ENCODE data around the gene PHKG2.

PHKG2 gene

GRCh38 chr16:30721606-30722005 is 26.6 kb upstream of the PHKG2 start:
- no peak for DNase-seq (ENCODE audit: low read depth)
- TF ChIP-seq, protein P1, sequence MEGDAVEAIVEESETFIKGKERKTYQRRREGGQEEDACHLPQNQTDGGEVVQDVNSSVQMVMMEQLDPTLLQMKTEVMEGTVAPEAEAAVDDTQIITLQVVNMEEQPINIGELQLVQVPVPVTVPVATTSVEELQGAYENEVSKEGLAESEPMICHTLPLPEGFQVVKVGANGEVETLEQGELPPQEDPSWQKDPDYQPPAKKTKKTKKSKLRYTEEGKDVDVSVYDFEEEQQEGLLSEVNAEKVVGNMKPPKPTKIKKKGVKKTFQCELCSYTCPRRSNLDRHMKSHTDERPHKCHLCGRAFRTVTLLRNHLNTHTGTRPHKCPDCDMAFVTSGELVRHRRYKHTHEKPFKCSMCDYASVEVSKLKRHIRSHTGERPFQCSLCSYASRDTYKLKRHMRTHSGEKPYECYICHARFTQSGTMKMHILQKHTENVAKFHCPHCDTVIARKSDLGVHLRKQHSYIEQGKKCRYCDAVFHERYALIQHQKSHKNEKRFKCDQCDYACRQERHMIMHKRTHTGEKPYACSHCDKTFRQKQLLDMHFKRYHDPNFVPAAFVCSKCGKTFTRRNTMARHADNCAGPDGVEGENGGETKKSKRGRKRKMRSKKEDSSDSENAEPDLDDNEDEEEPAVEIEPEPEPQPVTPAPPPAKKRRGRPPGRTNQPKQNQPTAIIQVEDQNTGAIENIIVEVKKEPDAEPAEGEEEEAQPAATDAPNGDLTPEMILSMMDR (IDR thresholded peaks at IDR 0.05; ENCODE audit: control insufficient read depth, extremely low read depth, insufficient read depth): no peak
- H3K4me3 ChIP-seq (ENCODE audit: low read depth, low read length): no peak overlapping the region

- TF ChIP-seq, protein P1 (IDR thresholded peaks at IDR 0.05; ENCODE audit: control insufficient read depth, extremely low read depth, insufficient read depth): no peak
- no peak for DNase-seq (ENCODE audit: low read depth)
- no peak overlapping the region for H3K4me3 ChIP-seq (ENCODE audit: low read depth, low read length)
Observed at GRCh38 chr16:30722443-30722842, 25.8 kb upstream of the PHKG2 start.

DNA sequence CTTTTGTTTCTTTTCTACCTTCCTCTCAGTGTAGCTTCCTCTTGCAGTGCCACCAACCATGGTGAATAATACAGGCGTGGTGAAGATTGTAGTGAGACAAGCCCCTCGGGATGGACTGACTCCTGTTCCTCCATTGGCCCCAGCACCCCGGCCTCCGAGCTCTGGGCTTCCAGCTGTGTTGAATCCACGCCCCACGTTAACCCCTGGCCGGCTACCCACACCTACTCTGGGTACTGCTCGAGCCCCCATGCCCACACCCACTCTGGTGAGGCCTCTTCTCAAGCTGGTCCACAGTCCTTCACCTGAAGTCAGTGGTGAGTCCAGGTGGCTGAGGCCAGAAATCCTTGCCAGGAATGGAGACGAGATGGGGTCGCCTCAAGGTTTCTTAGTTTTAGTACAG is 25.3 kb upstream of the PHKG2 start:
- no peak overlapping the region for H3K4me3 ChIP-seq (ENCODE audit: low read depth, low read length)
- DNase-seq (ENCODE audit: low read depth): no peak
- TF ChIP-seq, protein P1 (IDR thresholded peaks at IDR 0.05; ENCODE audit: control insufficient read depth, extremely low read depth, insufficient read depth): no peak

DNA sequence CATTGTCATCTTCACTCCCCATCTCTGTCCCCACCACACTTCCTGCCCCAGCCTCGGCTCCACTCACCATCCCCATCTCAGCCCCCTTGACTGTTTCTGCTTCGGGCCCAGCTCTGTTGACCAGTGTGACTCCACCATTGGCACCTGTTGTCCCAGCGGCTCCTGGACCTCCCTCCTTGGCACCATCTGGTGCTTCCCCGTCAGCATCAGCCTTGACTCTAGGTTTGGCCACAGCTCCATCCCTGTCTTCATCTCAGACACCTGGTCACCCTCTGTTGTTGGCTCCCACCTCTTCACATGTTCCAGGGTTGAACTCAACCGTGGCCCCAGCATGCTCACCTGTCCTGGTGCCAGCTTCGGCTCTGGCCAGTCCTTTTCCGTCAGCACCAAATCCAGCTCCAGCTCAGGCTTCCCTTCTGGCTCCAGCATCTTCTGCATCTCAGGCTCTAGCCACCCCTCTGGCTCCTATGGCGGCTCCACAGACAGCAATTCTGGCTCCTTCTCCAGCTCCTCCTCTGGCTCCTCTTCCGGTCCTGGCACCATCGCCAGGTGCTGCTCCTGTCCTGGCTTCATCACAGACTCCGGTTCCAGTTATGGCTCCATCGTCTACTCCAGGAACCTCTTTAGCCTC is 24.4 kb upstream of the PHKG2 start:
- DNase-seq (ENCODE audit: low read depth): no peak
- TF ChIP-seq, protein P1 (IDR thresholded peaks at IDR 0.05; ENCODE audit: control insufficient read depth, extremely low read depth, insufficient read depth): no peak
- H3K4me3 ChIP-seq (ENCODE audit: low read depth, low read length): no peak overlapping the region

- TF ChIP-seq, protein P1 (IDR thresholded peaks at IDR 0.05; ENCODE audit: control insufficient read depth, extremely low read depth, insufficient read depth): no peak
- no peak for DNase-seq (ENCODE audit: low read depth)
- no peak overlapping the region for H3K4me3 ChIP-seq (ENCODE audit: low read depth, low read length)
Observed at GRCh38 chr16:30724641-30725417, 23.4 kb upstream of the PHKG2 start.

DNA sequence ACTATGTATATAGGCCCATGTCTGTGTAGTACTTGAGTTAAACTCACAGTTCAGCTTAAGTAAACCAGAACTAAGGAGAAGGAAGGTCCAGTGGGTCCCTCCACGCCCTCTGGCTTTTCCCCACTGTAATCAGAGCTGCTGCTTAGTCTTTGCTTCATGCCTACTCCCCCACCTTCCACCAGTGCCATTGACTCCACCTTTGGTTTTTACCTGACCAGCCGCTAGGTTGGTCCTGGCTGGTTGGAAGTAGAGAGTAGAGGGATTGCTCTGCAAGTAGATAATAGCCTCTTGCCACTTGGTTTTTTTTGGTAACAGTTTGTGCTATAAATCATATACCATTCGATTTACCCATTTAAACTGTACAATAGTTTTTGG is 22.8 kb upstream of the PHKG2 start:
- DNase-seq (ENCODE audit: low read depth): no peak
- H3K4me3 ChIP-seq (ENCODE audit: low read depth, low read length): no peak overlapping the region
- TF ChIP-seq, protein P1 (IDR thresholded peaks at IDR 0.05; ENCODE audit: control insufficient read depth, extremely low read depth, insufficient read depth): no peak

Data from LNCaP clone FGC (cell line).